Raji (cell line): Measurements from ENCODE around the gene DEFB132.

Experiments used
- POLR2A ChIP-seq: IDR thresholded peaks from 2 replicates; pipeline ENCODE4 v1.6.1; 2011; ENCODE audit warnings: low read depth, low read length, control low read depth; ENCODE audit not compliant: insufficient read depth

The DEFB132 gene

GRCh38 chr20:257419-257818 is at the start of gene DEFB132:
DEFB132 (plus strand) TSS chr20:257724; CDS start chr20:257779, 55 bp downstream.
- TF ChIP-seq POLR2A = no peak

- TF ChIP-seq POLR2A = no peak
Observed at GRCh38 chr20:208942-209566, 48.5 kb upstream of the DEFB132 start.

- no peak for TF ChIP-seq POLR2A
Observed at GRCh38 chr20:210809-211502, 46.6 kb upstream of the DEFB132 start.

- no peak for TF ChIP-seq POLR2A
Observed at GRCh38 chr20:214383-214782, 43.1 kb upstream of the DEFB132 start.

GRCh38 chr20:215796-216195 is 41.7 kb upstream of the DEFB132 start:
- TF ChIP-seq POLR2A = no peak

- TF ChIP-seq POLR2A = no peak
Observed at GRCh38 chr20:217266-217665, 40.3 kb upstream of the DEFB132 start.

GRCh38 chr20:219290-220115 is 38.0 kb upstream of the DEFB132 start:
- TF ChIP-seq POLR2A = no peak

GRCh38 chr20:221258-221830 is 36.2 kb upstream of the DEFB132 start:
- TF ChIP-seq POLR2A = no peak

- no peak for TF ChIP-seq POLR2A
Observed at GRCh38 chr20:226958-227357, 30.6 kb upstream of the DEFB132 start, which contains the start of gene DEFB129. DEFB129 (plus strand) TSS chr20:227258; CDS start chr20:227289, 31 bp downstream.

GRCh38 chr20:227439-228105 is 30.0 kb upstream of the DEFB132 start:
- no peak for TF ChIP-seq POLR2A

GRCh38 chr20:235891-236290 is 21.6 kb upstream of the DEFB132 start:
- TF ChIP-seq POLR2A = no peak

GRCh38 chr20:237489-237888 is 20.0 kb upstream of the DEFB132 start:
- no peak for TF ChIP-seq POLR2A

- TF ChIP-seq POLR2A = no peak
Observed at GRCh38 chr20:237929-238328, 19.6 kb upstream of the DEFB132 start.

GRCh38 chr20:242905-243304 is 14.6 kb upstream of the DEFB132 start:
- TF ChIP-seq POLR2A = no peak

GRCh38 chr20:251354-251753 is 6.2 kb upstream of the DEFB132 start:
- no peak for TF ChIP-seq POLR2A
